Endothelial cell of umbilical vein (primary cell): ENCODE results near the gene TNFRSF8. TPM values are rescaled to one million over a fixed set of nuclear protein-coding genes. Genes with fewer than 3 reads are reported as not detected.

ENCODE experiments used
- BruUV-seq: library from RNA; stranded (reverse); fragments of 400-500 nt; replicated peaks from 2 replicates; lab custom pipeline; 2021; lab: Mats Ljungman, UMichigan
- CTCF ChIA-PET: fragments of 300-600, 350-600 bp; sonication (Branson Sonifier 250); formaldehyde crosslinking; loops from one replicate; lab custom pipeline; 2021; ENCODE audit warnings: antibody characterized with exemption, inconsistent platforms; lab: Charles Lee
- POLR2A ChIA-PET: fragments of 300-600, 350-600 bp; sonication (Branson Sonifier 250); formaldehyde crosslinking; loops from one replicate; lab custom pipeline; 2021; ENCODE audit warnings: antibody characterized with exemption, inconsistent platforms; lab: Charles Lee
- DNase-seq: peaks from one replicate; pipeline ENCODE4 v3.0.0-alpha.2; 2011; ENCODE audit warnings: low read depth, low spot score
- FAIRE-seq: peaks from 2 replicates; lab custom pipeline; 2011; peaks lifted over from hg19 to GRCh38; lab: Jason Lieb, UNC
- H2AFZ ChIP-seq: 2 replicates; pipeline ENCODE4 v1.6.0; 2012; ENCODE audit warnings: low read depth, low read length, control low read depth, inconsistent platforms
- H3K27ac ChIP-seq: 2 replicates; pipeline ENCODE4 v1.5.1; 2011; ENCODE audit warnings: low read depth, mild to moderate bottlenecking, control low read depth, low read length, moderate library complexity; ENCODE audit not compliant: insufficient read depth
- H3K27me3 ChIP-seq, 2 experiments: 2 replicates each; pipeline versions ENCODE4 v1.6.0 to v1.6.1; 2011; ENCODE audit warnings: low read length in 2 of 2, mixed read lengths in 1 of 2; ENCODE audit not compliant: control insufficient read depth in 2 of 2, insufficient read depth in 2 of 2
- H3K36me3 ChIP-seq, 2 experiments: 2 replicates in 1 of 2; 3 replicates in 1 of 2; pipeline ENCODE4 v1.5.1; 2011; ENCODE audit warnings: low read length in 2 of 2, mild to moderate bottlenecking in 1 of 2, moderate library complexity in 1 of 2; ENCODE audit not compliant: control insufficient read depth in 2 of 2, insufficient read depth in 2 of 2; ENCODE audit errors: extremely low read depth in 1 of 2
- H3K4me1 ChIP-seq: 3 replicates; pipeline ENCODE4 v1.5.1; 2011; ENCODE audit warnings: mild to moderate bottlenecking, low read length; ENCODE audit not compliant: control insufficient read depth, insufficient read depth; ENCODE audit errors: extremely low read depth
- H3K4me2 ChIP-seq: 2 replicates; pipeline ENCODE4 v1.6.1; 2011; ENCODE audit warnings: low read length, control low read depth, mixed read lengths; ENCODE audit not compliant: insufficient read depth
- H3K4me3 ChIP-seq, 3 experiments: fragments of 200-600 bp in 1 of 3; sonication (generic), shearing (Covaris generic) in 1 of 3; replicated peaks in 1 of 3; 2 replicates each; pipeline ENCODE4 v1.5.1; 2011 to 2016; ENCODE audit warnings: control low read depth in 3 of 3, low read length in 3 of 3, mild to moderate bottlenecking in 2 of 3, inconsistent platforms in 1 of 3, low read depth in 1 of 3, moderate library complexity in 1 of 3; ENCODE audit not compliant: insufficient read depth in 1 of 3
- H3K79me2 ChIP-seq: 2 replicates; pipeline ENCODE4 v1.6.0; 2012; ENCODE audit warnings: low read length, inconsistent platforms; ENCODE audit not compliant: control insufficient read depth, insufficient read depth
- H3K9ac ChIP-seq: replicated peaks from 2 replicates; pipeline ENCODE3; 2011; ENCODE audit warnings: low read length, control low read depth; ENCODE audit not compliant: insufficient read depth; ENCODE audit errors: extremely low read depth
- H3K9me1 ChIP-seq: replicated peaks from 3 replicates; pipeline ENCODE4 v1.6.0; 2011; ENCODE audit warnings: mild to moderate bottlenecking, low read length; ENCODE audit not compliant: control insufficient read depth, insufficient read depth; ENCODE audit errors: extremely low read depth
- H3K9me3 ChIP-seq: replicated peaks from 2 replicates; pipeline ENCODE4 v1.5.1; 2012; ENCODE audit warnings: low read length, inconsistent platforms; ENCODE audit not compliant: control insufficient read depth, insufficient read depth
- H4K20me1 ChIP-seq: replicated peaks from 2 replicates; pipeline ENCODE3; 2011; ENCODE audit warnings: mild to moderate bottlenecking, low read length; ENCODE audit not compliant: control insufficient read depth, insufficient read depth; ENCODE audit errors: extremely low read depth
- EZH2 ChIP-seq: IDR thresholded peaks from 2 replicates; pipeline ENCODE4 v1.6.1; 2012; ENCODE audit warnings: borderline replicate concordance, low read depth, mild to moderate bottlenecking, moderate library complexity, low read length, inconsistent platforms; ENCODE audit not compliant: severe bottlenecking
- FOS ChIP-seq: IDR thresholded peaks from 2 replicates; pipeline ENCODE4 v1.6.1; 2011; ENCODE audit warnings: mild to moderate bottlenecking, low read length, moderate library complexity, borderline replicate concordance; ENCODE audit not compliant: insufficient read depth
- GATA2 ChIP-seq: IDR thresholded peaks from 2 replicates; pipeline ENCODE4 v1.7.0; 2011; ENCODE audit warnings: low read depth, mild to moderate bottlenecking, moderate library complexity, mixed read lengths, low read length; ENCODE audit not compliant: insufficient read length, insufficient read depth
- JUN ChIP-seq: IDR thresholded peaks from 2 replicates; pipeline ENCODE4 v1.6.1; 2011; ENCODE audit warnings: borderline replicate concordance, low read depth; ENCODE audit not compliant: insufficient read length, insufficient read depth
- MYC ChIP-seq: IDR thresholded peaks from one replicate; pipeline ENCODE4 v1.6.1; 2011; ENCODE audit warnings: mild to moderate bottlenecking, low read depth, low read length
- POLR2A ChIP-seq: IDR thresholded peaks from 2 replicates; pipeline ENCODE4 v1.6.1; 2012; ENCODE audit warnings: low read depth, mild to moderate bottlenecking, control low read depth, low read length
- POLR2AphosphoS5 ChIP-seq: IDR thresholded peaks from 2 replicates; pipeline ENCODE4 v1.6.1; 2012; ENCODE audit warnings: low read depth, mild to moderate bottlenecking, control low read depth, low read length, moderate library complexity; ENCODE audit not compliant: insufficient read depth
- dilution Hi-C: fragments of 300-500 bp; cut with MboI; formaldehyde crosslinking; loops from one replicate; pipeline ENCODE4 v1.15.0; 2019; ENCODE audit warnings: low sequenced_read_pairs; ENCODE audit not compliant: extremely low pct_ligation_motif_present
- intact Hi-C: fragments of 100-400 bp; cut with micrococcal nuclease; formaldehyde crosslinking; loops from one replicate; pipeline ENCODE4 v1.10.0; 2022
- polyA plus RNA-seq, 4 experiments: library from polyadenylated mRNA; depleted of rRNA in 3 of 4; stranded (reverse) in 3 of 4; unstranded in 1 of 4; fragments of >200 nt; gene quantifications; 2 replicates each; pipeline versions ENCODE4 v1.2.1 to v1.2.3, GENCODE V29; 2011 to 2012; ENCODE audit warnings: missing spikeins in 1 of 4
- total RNA-seq: library from RNA; stranded (reverse); gene quantifications from 2 replicates; pipeline ENCODE4 v1.2.3, GENCODE V29; 2021
- TF ChIP-seq, protein P1 (sequence below): IDR thresholded peaks from 2 replicates; pipeline ENCODE4 v1.6.1; 2011; ENCODE audit not compliant: insufficient read depth, insufficient read length

Gene TNFRSF8
- total and polyA plus RNA-seq, 2 donors (not counting 3 experiments of a cell fraction or from before 2014, with no cell fraction given) = 0.47 TPM; not detected in 1

DNA sequence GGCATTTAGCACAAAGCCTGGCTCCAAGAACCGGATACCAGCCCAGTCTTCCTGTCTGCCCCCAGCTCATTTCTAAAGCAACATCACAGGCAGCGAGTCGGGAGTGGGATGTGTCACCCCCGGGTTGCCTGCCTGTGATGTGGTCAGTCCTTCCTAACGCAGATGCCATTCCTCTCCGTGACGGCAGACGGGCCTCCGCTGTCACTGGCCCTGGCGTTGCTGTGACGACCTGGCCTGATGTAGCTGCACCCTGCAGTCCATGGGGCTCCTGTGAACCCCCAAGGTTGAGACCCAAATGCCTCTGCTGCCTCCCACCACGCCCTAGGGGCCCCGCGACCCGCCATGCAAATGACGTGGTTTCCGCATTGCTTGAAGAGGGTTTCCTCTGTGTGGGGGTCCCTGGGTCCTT, 116.0 kb downstream of the TNFRSF8 start:
- no peak overlapping the region for H2AFZ ChIP-seq
- peak; percentile 85 for DNase-seq
- dilution Hi-C loops = no loop called here
- BruUV-seq = no TSS peak
- H4K20me1 ChIP-seq = no peaks in the 10 kb centered on the region
- CTCF ChIA-PET = interaction anchor here (0.6 to 8.1 kb wide), 7 partner anchors 10 to 54 kb away, joined by 3 to 70 read pairs (median 7); no protein-coding TSS in a partner anchor
- no peak overlapping the region for H3K4me3 ChIP-seq
- no peaks in the 10 kb centered on the region for H3K9me1 ChIP-seq
- intact Hi-C loops = loop anchor here (2.0 kb wide), 2 partner anchors 18 to 26 kb away; no protein-coding TSS in a partner anchor
- POLR2A ChIA-PET = no interaction called here
- H3K4me2 ChIP-seq = peak overlapping the region; percentile 13
- peak; percentile 95 for FAIRE-seq
- peaks cover 12% of the 10 kb centered on the region for H3K79me2 ChIP-seq
- no peaks in the 10 kb centered on the region for H3K27me3 ChIP-seq
- TF ChIP-seq FOS = peak; percentile 67
- TF ChIP-seq POLR2AphosphoS5 = peak; percentile 70
- TF ChIP-seq, protein P1, sequence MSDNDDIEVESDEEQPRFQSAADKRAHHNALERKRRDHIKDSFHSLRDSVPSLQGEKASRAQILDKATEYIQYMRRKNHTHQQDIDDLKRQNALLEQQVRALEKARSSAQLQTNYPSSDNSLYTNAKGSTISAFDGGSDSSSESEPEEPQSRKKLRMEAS = no peak
- TF ChIP-seq JUN = peak; percentile 49
- peak overlapping the region; percentile 28 for H3K9ac ChIP-seq
- no peaks in the 10 kb centered on the region for H3K36me3 ChIP-seq
- no peaks in the 10 kb centered on the region for H3K9me3 ChIP-seq
- peak overlapping the region; percentile 95 for H3K27ac ChIP-seq
- peaks cover 41% of the 10 kb centered on the region for H3K4me1 ChIP-seq

- BruUV-seq = no TSS peak
- Histone ChIP-seq H3K9ac (peak overlapping the region; percentile 28), H3K27me3 (no peaks in the 10 kb centered on the region), H3K27ac (peak overlapping the region; percentile 95), H3K79me2 (peaks cover 12% of the 10 kb centered on the region), H3K9me3 (no peaks in the 10 kb centered on the region), H3K9me1 (no peaks in the 10 kb centered on the region), H4K20me1 (no peaks in the 10 kb centered on the region), H3K36me3 (no peaks in the 10 kb centered on the region), H3K4me1 (peaks cover 43% of the 10 kb centered on the region), H3K4me2 (peak overlapping the region; percentile 3), H3K4me3 (no peak overlapping the region), H2AFZ (no peak overlapping the region)
- TF ChIP-seq JUN (no peak), MYC (no peak), POLR2A (no peak), GATA2 (no peak), FOS (no peak), EZH2 (no peak)
- POLR2A ChIA-PET = no interaction called here
- no peak for FAIRE-seq
- CTCF ChIA-PET = interaction anchor here (1.0 to 8.1 kb wide), 3 partner anchors 11 to 54 kb away, joined by 3 to 70 read pairs (median 12); no protein-coding TSS in a partner anchor
- dilution Hi-C loops = no loop called here
- intact Hi-C loops = loop anchor here (2.0 kb wide), 2 partner anchors 19 to 27 kb away; no protein-coding TSS in a partner anchor
- no peak for DNase-seq
These were observed 116.6 kb downstream of the TNFRSF8 start for GRCh38 chr1:12179676-12180075.
